Liver (tissue), 3 donors: Measurements from ENCODE around the gene CDHR2.

Experiments used
- CTCF ChIP-seq: fragments of 150-350 bp; IDR thresholded peaks from 2 replicates; pipeline ENCODE4 v1.5.1; 2017; ENCODE audit warnings: improper control_type of control experiment, low read depth, low read length; ENCODE audit not compliant: missing input control
- EGR1 ChIP-seq, 2 donors: IDR thresholded peaks; 2 replicates each; pipeline ENCODE4 v1.6.1; 2016 to 2018; ENCODE audit warnings: antibody characterized with exemption in 2 of 2, low read depth in 2 of 2
- JUND ChIP-seq, 2 donors: IDR thresholded peaks; 2 replicates each; pipeline ENCODE4 v1.6.1; 2016; ENCODE audit warnings: antibody characterized with exemption in 2 of 2
- NR2F2 ChIP-seq: IDR thresholded peaks from 2 replicates; pipeline ENCODE4 v1.6.1; 2016; ENCODE audit warnings: antibody characterized with exemption
- RAD21 ChIP-seq, 2 donors: IDR thresholded peaks; 2 replicates each; pipeline ENCODE4 v1.6.1; 2016; ENCODE audit warnings: antibody characterized with exemption in 2 of 2, mild to moderate bottlenecking in 2 of 2
- TAF1 ChIP-seq: conservative IDR thresholded peaks from 2 replicates; pipeline ENCODE4 v1.6.1; 2016; ENCODE audit warnings: antibody characterized with exemption, mild to moderate bottlenecking
- ZBTB33 ChIP-seq: IDR thresholded peaks from 2 replicates; pipeline ENCODE4 v1.6.1; 2016; ENCODE audit warnings: antibody characterized with exemption
- TF ChIP-seq, protein P1 (sequence below): IDR thresholded peaks from 2 replicates; pipeline ENCODE4 v1.6.1; 2016; ENCODE audit warnings: antibody characterized with exemption
- donor health status: healthy.
- donor health status: healthy.

DNA sequence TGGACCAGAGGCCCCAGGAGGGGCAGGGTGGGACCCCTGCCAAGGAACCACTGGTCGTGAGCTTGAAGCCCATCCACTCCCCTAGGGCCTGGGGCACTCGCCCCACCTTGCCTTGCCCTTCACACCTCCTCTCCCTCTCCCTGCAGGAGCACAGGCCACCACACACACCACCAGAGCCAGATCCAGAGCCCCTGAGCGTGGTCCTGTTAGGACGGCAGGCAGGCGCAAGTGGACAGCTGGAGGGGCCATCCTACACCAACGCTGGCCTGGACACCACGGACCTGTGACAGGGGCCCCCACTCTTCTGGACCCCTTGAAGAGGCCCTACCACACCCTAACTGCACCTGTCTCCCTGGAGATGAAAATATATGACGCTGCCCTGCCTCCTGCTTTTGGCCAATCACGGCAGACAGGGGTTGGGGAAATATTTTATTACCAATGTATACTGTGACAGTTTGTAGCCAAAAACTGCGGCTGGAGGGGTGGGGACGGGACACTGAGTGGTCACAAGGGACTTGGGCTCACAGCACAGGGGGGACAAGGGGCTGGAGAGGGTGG is 46.3 kb downstream of the CDHR2 start:
- no peak for TF ChIP-seq JUND (IDR thresholded peaks at IDR 0.05)
- TF ChIP-seq ZBTB33: no peak
- TF ChIP-seq CTCF: no peak
- no peak for TF ChIP-seq TAF1
- TF ChIP-seq EGR1 (IDR thresholded peaks at IDR 0.05; ENCODE audit: low read depth in 2 of 2): no peak
- no peak for TF ChIP-seq RAD21 (IDR thresholded peaks at IDR 0.05)
- TF ChIP-seq, protein P1, sequence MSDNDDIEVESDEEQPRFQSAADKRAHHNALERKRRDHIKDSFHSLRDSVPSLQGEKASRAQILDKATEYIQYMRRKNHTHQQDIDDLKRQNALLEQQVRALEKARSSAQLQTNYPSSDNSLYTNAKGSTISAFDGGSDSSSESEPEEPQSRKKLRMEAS: no peak
- TF ChIP-seq NR2F2: no peak
